AG09309 (cell line): ENCODE measurements around the gene PBX4.

Source experiments
- DNase-seq: peaks from one replicate; pipeline ENCODE4 v3.0.0-alpha.2; 2010; ENCODE audit warnings: low read depth
- H3K4me3 ChIP-seq: 2 replicates; pipeline ENCODE4 v1.5.1; 2011; ENCODE audit warnings: mild to moderate bottlenecking, low read depth, low read length, moderate library complexity; ENCODE audit not compliant: control insufficient read depth
- TF ChIP-seq, protein P1 (sequence below): IDR thresholded peaks from 2 replicates; pipeline ENCODE4 v1.5.1; 2011; ENCODE audit warnings: mild to moderate bottlenecking, low read depth, low read length, inconsistent platforms; ENCODE audit not compliant: insufficient read depth, control insufficient read depth; ENCODE audit errors: missing control alignments

PBX4 gene

GRCh38 chr19:19632661-19633060 lies 14.2 kb upstream of the PBX4 start:
- TF ChIP-seq, protein P1, sequence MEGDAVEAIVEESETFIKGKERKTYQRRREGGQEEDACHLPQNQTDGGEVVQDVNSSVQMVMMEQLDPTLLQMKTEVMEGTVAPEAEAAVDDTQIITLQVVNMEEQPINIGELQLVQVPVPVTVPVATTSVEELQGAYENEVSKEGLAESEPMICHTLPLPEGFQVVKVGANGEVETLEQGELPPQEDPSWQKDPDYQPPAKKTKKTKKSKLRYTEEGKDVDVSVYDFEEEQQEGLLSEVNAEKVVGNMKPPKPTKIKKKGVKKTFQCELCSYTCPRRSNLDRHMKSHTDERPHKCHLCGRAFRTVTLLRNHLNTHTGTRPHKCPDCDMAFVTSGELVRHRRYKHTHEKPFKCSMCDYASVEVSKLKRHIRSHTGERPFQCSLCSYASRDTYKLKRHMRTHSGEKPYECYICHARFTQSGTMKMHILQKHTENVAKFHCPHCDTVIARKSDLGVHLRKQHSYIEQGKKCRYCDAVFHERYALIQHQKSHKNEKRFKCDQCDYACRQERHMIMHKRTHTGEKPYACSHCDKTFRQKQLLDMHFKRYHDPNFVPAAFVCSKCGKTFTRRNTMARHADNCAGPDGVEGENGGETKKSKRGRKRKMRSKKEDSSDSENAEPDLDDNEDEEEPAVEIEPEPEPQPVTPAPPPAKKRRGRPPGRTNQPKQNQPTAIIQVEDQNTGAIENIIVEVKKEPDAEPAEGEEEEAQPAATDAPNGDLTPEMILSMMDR = no peak
- no peak for DNase-seq
- no peak overlapping the region for H3K4me3 ChIP-seq

DNA sequence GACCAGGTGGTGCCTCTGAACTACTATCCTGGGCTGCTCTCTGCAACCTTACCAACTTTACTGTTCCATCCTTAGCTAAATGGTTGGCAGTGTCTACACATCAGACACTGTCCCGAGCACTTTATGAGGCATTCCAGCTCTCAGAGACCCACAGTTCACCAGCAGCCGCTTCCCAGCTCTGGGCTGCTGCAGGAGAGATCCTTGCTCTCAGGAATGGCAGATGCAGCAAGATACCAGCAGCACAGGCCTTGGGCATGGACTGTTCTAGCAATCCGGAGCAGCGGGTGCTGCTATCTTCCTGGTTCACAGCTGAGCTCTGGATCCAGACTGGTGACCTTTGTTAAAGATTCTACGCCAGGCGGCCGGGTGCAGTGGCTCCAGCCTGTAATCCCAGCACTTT lies 12.9 kb upstream of the PBX4 start:
- no peak for DNase-seq
- no peak overlapping the region for H3K4me3 ChIP-seq
- TF ChIP-seq, protein P1 = no peak

DNA sequence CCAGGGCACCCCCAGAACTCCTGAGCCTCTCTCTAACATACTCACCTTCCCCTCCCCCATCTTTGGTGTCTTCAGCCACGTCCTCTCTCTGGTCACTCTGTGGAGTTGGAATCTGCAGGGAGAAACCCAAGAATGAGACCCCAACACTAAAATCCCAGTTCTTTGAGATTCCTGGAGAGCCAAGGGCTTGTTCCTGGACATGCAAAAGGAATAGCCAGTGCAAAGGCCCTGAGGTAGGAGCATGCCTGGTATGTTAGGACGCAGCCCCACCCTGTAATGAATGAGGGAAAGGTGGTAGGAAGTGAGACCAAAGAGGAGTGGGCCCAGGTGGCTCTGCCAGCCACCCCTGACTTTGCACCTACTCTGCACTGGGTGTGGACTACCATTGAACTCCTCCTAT lies 11.9 kb upstream of the PBX4 start:
- DNase-seq = no peak
- TF ChIP-seq, protein P1 = no peak

GRCh38 chr19:19630062-19630414 lies 11.6 kb upstream of the PBX4 start:
- DNase-seq = no peak
- TF ChIP-seq, protein P1 = no peak
- H3K4me3 ChIP-seq = no peak overlapping the region

More for the DNA sequence above, 11.9 kb upstream of the PBX4 start:
- H3K4me3 ChIP-seq = no peak overlapping the region

GRCh38 chr19:19628501-19629134 lies 10.1 kb upstream of the PBX4 start:
- DNase-seq = no peak
- TF ChIP-seq, protein P1 = no peak
- H3K4me3 ChIP-seq = no peak overlapping the region

DNA sequence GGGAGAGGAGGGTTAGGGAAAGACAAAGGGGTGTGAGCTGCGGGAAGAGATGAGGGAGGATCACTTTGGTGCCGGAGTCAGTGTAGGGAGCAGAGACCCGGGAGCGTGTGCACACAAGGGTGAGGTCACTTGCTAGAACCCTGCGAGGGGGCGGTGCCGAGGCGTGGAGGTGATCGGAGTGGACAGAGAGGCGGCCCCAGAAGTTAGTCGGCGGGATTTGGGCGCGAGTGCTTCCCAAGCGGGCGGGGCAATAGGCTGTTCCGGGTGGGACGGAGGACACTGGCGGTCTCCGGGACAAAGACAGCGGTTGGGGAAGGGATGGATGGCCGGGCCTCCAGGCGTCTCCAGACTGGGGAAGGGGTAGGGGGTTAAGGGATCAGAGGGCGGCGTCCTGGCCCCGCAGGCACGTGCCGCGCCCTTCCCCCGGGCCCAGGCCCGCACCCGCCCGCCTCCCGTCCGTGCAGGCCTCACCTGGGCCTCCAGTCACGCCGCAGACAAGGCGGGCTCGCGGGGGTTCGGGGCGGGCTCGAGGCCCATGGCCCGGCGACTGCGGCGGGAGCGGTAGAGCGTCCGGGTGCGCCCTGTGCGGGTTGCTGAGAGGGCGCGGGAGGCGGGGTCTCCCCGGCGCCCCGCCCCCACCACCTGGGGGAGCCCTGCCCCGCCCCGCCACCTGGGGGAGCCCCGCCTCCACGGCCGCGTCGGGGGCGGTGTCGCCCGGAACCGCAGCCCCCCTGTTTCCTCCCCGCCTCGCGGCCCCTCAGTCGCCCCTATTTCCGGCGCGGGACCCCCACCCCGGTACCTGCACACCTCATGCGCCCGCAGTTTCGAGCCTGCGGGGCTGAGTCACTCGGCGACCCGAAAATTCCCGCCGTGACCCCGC lies 9.4 kb upstream of the PBX4 start, which contains the start of gene LPAR2:
Gene LPAR2 (minus strand): TSS at position 600 of the 880 bp plus-strand sequence. CDS start 945 bp downstream, outside the sequence.
- TF ChIP-seq, protein P1 = no peak
- H3K4me3 ChIP-seq = no peak within 1 kb of the TSS; the same call in 1 of the 2 replicates
- no peak for DNase-seq
